ENCODE data around the gene NVL.

- TF ChIP-seq REST (IDR thresholded peaks at IDR 0.05; ENCODE audit: insufficient read depth in 1 of 2, low read depth in 2 of 2, low read length in 2 of 2) = no peak
- no peak for TF ChIP-seq TAF1 (IDR thresholded peaks at IDR 0.05; ENCODE audit: borderline replicate concordance, insufficient read depth, low read length)
Observed at GRCh38 chr1:224199679-224200078, 130.3 kb downstream of the NVL start.
